OCI-LY7 (cell line): Measurements from ENCODE around the gene DNAJC18. TPM values are rescaled to one million over a fixed set of nuclear protein-coding genes. Genes with fewer than 3 reads are reported as not detected.

Experiments used
- BruUV-seq: library from RNA; stranded (reverse); fragments of 400-500 nt; replicated peaks from 2 replicates; lab custom pipeline; 2021; lab: Mats Ljungman, UMichigan
- CTCF ChIA-PET: fragments of 300-600 bp; sonication (Branson Sonifier 250); formaldehyde crosslinking; loops from one replicate; lab custom pipeline; 2022; ENCODE audit warnings: antibody characterized with exemption; ENCODE audit not compliant: unreplicated experiment; lab: Charles Lee
- POLR2A ChIA-PET: fragments of 300-600 bp; sonication (Branson Sonifier 250); formaldehyde crosslinking; loops from one replicate; lab custom pipeline; 2022; ENCODE audit warnings: antibody characterized with exemption; lab: Charles Lee
- DNase-seq: peaks from one replicate; pipeline ENCODE4 v3.0.0-alpha.2; 2015; ENCODE audit warnings: low spot score
- H2AFZ ChIP-seq: fragments of 200-600 bp; sonication (generic), shearing (Covaris generic); 2 replicates; pipeline ENCODE4 v1.6.1; 2014; ENCODE audit warnings: mild to moderate bottlenecking, antibody characterized with exemption, low read length, moderate library complexity
- H3K27ac ChIP-seq: fragments of 200-600 bp; sonication (generic); 2 replicates; pipeline ENCODE4 v1.5.1; 2014; ENCODE audit warnings: mixed run types, low read depth, mild to moderate bottlenecking, moderate library complexity, low read length, inconsistent platforms; ENCODE audit not compliant: poor library complexity, severe bottlenecking
- H3K36me3 ChIP-seq: fragments of 200-600 bp; sonication (generic); 2 replicates; pipeline ENCODE4 v1.6.1; 2014; ENCODE audit warnings: mild to moderate bottlenecking, antibody characterized with exemption, low read length, moderate library complexity, mixed read lengths; ENCODE audit not compliant: insufficient read depth
- H3K4me1 ChIP-seq: fragments of 200-600 bp; sonication (generic); 2 replicates; pipeline ENCODE4 v1.5.1; 2014; ENCODE audit warnings: mild to moderate bottlenecking, low read length; ENCODE audit not compliant: insufficient read depth, poor library complexity, severe bottlenecking
- H3K4me2 ChIP-seq: fragments of 200-600 bp; sonication (generic); 2 replicates; pipeline ENCODE4 v1.6.1; 2014; ENCODE audit warnings: mild to moderate bottlenecking, low read length
- H3K4me3 ChIP-seq: fragments of 200-600 bp; sonication (generic); 2 replicates; pipeline ENCODE4 v1.5.1; 2014; ENCODE audit warnings: mild to moderate bottlenecking, low read depth, low read length; ENCODE audit not compliant: poor library complexity, severe bottlenecking
- H3K79me2 ChIP-seq: fragments of 200-600 bp; sonication (generic); 2 replicates; pipeline ENCODE4 v1.6.1; 2016; ENCODE audit warnings: low read depth, mild to moderate bottlenecking, low read length, moderate library complexity, mixed read lengths; ENCODE audit not compliant: insufficient read depth
- H3K9me2 ChIP-seq: fragments of 200-600 bp; sonication (generic); 2 replicates; pipeline ENCODE4 v1.6.1; 2016; ENCODE audit warnings: mild to moderate bottlenecking, low read length, mixed read lengths; ENCODE audit not compliant: insufficient read depth
- H3K9me3 ChIP-seq: fragments of 200-600 bp; sonication (generic); 2 replicates; pipeline ENCODE4 v1.6.1; 2014; ENCODE audit warnings: mild to moderate bottlenecking, mixed run types, low read length, mixed read lengths
- H4K20me1 ChIP-seq: fragments of 200-600 bp; sonication (generic); 2 replicates; pipeline ENCODE4 v1.6.1; 2014; ENCODE audit warnings: mild to moderate bottlenecking, antibody characterized with exemption, low read length, moderate library complexity, mixed read lengths; ENCODE audit not compliant: insufficient read depth
- EZH2phosphoT487 ChIP-seq: fragments of 200-600 bp; sonication (generic); IDR thresholded peaks from 2 replicates; pipeline ENCODE4 v1.6.1; 2018; ENCODE audit warnings: low read depth, borderline replicate concordance, mild to moderate bottlenecking, mixed run types, antibody characterized with exemption, low read length, moderate library complexity, mixed read lengths
- intact Hi-C: fragments of 100-400 bp; cut with micrococcal nuclease; formaldehyde crosslinking; loops from one replicate; pipeline ENCODE4 v1.10.0; 2022; ENCODE audit not compliant: unreplicated experiment
- total RNA-seq, 2 experiments: library from RNA; depleted of rRNA in 1 of 2; stranded (reverse); fragments of >200 nt in 1 of 2; shearing (Covaris generic) in 1 of 2; gene quantifications; 2 replicates each; pipeline ENCODE4 v1.2.3, GENCODE V29; 2014 to 2022
- TF ChIP-seq, protein P1 (sequence below): fragments of 200-600 bp; sonication (generic); conservative IDR thresholded peaks from 2 replicates; pipeline ENCODE4 v1.5.1; 2014; ENCODE audit warnings: mild to moderate bottlenecking, antibody characterized with exemption, low read length, moderate library complexity, mixed read lengths

The DNAJC18 gene
- total RNA-seq, 2 experiments from 2014 or later, result 1.2 to 12.6 TPM

DNA sequence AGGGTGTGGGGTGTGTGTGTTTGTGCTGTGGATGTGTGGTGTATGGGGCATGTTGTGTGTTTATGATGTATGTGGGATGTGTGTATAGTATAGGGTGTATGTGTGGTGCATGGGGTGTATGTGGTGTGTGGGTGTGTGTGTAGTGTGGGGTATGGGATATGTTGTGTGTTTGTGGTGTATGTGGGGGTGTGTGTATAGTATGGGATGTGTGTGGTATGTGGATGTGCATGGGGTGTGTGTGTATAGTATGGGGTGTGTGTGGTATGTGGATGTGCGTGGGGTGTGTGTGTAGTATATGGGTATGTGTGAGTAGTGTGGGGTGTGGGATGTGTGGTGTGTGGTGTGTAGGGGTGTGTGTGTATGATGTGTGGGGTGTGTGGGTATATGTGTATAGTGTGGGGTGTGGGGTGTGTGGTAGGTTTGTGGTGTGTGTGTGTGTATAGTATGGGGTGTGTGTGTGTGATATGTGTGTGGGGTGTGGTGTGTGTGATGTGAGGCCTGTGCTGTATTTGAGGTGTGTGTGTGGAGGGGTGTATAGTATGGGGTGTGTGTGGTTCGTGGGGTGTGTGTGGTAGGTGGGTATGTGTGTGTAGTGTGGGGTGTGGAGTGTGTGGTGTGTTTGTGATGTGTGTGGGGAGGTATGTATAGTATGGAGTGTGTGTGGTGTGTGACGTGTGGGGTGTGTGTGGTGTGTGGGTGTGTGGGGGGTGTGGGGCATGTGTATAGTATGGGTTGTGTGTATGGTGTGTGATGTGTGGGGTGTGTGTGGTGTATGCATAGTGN is 12.7 kb upstream of the DNAJC18 start:
- H3K27ac ChIP-seq, result no peak overlapping the region
- TF ChIP-seq, protein P1, sequence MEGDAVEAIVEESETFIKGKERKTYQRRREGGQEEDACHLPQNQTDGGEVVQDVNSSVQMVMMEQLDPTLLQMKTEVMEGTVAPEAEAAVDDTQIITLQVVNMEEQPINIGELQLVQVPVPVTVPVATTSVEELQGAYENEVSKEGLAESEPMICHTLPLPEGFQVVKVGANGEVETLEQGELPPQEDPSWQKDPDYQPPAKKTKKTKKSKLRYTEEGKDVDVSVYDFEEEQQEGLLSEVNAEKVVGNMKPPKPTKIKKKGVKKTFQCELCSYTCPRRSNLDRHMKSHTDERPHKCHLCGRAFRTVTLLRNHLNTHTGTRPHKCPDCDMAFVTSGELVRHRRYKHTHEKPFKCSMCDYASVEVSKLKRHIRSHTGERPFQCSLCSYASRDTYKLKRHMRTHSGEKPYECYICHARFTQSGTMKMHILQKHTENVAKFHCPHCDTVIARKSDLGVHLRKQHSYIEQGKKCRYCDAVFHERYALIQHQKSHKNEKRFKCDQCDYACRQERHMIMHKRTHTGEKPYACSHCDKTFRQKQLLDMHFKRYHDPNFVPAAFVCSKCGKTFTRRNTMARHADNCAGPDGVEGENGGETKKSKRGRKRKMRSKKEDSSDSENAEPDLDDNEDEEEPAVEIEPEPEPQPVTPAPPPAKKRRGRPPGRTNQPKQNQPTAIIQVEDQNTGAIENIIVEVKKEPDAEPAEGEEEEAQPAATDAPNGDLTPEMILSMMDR, result no peak
- H3K4me3 ChIP-seq, result no peak overlapping the region
- POLR2A ChIA-PET, result no interaction called here
- H2AFZ ChIP-seq, result no peak overlapping the region
- no peaks in the 10 kb centered on the region for H4K20me1 ChIP-seq
- BruUV-seq, result no TSS peak
- H3K4me2 ChIP-seq, result no peak overlapping the region
- intact Hi-C loops, result no loop called here
- H3K9me3 ChIP-seq, result no peaks in the 10 kb centered on the region
- H3K4me1 ChIP-seq, result no peaks in the 10 kb centered on the region
- H3K36me3 ChIP-seq, result no peaks in the 10 kb centered on the region
- H3K79me2 ChIP-seq, result no peaks in the 10 kb centered on the region
- CTCF ChIA-PET, result no interaction called here
- no peak for DNase-seq
- no peaks in the 10 kb centered on the region for H3K9me2 ChIP-seq

DNA sequence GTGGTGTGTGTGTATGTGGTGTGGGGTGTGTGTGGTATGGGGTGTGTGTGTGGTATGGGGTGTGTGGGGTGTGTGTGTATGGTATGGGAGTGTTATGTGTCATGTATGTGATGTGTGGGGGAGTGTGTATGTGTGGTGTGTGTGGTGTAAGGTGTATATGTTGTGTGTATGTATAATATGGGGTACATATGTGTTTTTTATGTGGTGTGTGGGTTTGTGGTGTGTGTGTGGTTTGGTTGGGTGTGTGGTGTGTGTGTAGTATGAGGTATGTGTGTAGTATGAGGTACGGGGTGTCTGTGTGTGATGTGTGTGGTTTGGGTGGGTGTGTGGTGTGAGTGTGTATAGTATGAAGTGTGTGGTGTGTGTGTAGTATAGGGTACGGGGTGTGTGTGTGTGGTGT is 11.9 kb upstream of the DNAJC18 start:
- CTCF ChIA-PET, result no interaction called here

More for the DNA sequence above, 11.9 kb upstream of the DNAJC18 start:
- Histone ChIP-seq H3K36me3 (no peaks in the 10 kb centered on the region), H3K4me2 (no peak overlapping the region), H3K79me2 (no peaks in the 10 kb centered on the region), H3K4me3 (no peak overlapping the region), H3K9me2 (no peaks in the 10 kb centered on the region), H4K20me1 (no peaks in the 10 kb centered on the region), H3K27ac (no peak overlapping the region), H3K4me1 (no peaks in the 10 kb centered on the region), H3K9me3 (no peaks in the 10 kb centered on the region), H2AFZ (no peak overlapping the region)
- TF ChIP-seq EZH2phosphoT487, result no peak
- TF ChIP-seq, protein P1, result no peak
- POLR2A ChIA-PET, result no interaction called here
- intact Hi-C loops, result no loop called here
- no peak for DNase-seq
- BruUV-seq, result no TSS peak
